EH (cell line): ENCODE measurements around the gene ZNF436.

Experiments used
- DNase-seq: peaks from one replicate; pipeline ENCODE4 v3.0.0-alpha.2; 2015; ENCODE audit warnings: low read depth

Gene ZNF436

DNA sequence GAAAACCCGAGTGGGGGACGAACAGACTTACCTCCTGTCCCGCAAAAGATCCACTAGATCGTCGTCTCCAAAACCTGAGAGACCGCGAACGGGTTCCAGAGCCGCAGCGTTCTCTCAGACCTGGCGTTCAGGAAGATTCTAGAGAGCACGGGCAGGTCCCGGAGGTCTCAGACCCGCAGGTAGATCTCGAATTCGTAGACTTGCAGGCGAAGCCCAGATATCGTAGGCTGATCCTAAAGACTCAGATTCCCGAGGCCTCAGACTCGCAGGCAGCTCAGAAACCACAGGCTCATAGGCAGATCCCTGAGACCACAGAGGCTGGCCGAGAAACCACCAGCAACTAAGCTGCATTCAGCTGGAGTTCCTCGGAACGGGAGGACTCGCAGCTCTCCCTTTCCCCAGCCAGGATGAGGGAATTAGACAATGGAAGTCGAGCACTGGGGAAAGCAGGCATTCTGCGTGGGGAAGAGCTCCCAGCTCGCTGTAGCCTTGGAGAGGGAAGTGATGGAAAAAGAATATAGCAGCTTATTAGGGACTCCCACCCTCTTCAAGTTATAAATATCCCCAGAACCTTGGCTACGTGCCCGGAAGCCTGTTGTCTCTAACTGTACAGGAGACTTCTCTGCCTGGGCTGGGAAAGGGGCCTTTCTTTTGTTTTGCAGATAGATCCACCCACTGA is at the start of gene ZNF436:
Gene ZNF436, minus strand, starts transcription at position 502 of the 679 bp plus-strand sequence. CDS start 1,831 bp downstream, outside the sequence.
- DNase-seq = peak; percentile 92

DNA sequence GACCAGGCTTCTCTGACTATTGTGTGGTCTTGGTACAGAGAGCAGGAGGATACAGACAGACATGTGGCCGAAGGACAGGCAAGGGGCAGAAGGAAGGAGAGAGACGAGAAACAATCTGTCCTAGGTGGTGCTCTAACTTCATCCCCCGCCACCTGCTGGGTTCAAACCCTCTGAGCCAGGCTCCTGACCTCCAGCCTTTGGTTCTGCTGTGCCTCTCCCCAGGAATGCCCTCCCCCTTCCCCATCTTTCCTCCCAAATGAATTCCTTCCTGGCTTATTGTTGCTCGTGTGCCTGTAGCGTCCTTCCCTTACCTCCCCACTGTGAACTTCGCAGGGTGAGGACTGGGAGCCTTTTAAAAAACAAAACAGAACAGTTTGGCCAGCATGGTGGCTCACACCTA is 49.5 kb upstream of the ZNF436 start:
- no peak for DNase-seq

- DNase-seq = peak; percentile 55
These were observed 47.9 kb upstream of the ZNF436 start for GRCh38 chr1:23417570-23417969.

DNA sequence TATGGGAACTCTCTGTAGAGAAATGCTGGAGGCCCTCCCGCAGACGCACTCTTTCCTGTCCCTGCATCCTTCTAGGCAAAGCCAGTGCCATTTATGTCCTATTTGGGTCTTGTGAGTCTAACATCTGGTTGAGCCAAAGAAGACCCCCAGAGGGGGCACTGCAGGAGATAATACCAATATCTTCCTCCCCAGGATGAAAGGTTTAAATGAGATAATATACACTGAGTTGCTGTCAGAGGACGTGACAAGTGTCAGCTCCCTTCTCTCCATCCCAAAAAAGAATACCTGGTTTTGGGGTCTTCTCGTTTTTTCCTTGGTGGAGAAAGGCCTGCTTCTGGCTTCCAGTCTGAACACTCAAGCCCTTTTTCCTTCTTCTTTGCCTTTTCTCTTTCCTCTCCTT is 47.3 kb upstream of the ZNF436 start:
- no peak for DNase-seq

GRCh38 chr1:23408797-23409290 is 39.2 kb upstream of the ZNF436 start:
- no peak for DNase-seq

GRCh38 chr1:23407016-23407630 is 37.5 kb upstream of the ZNF436 start:
- peak; percentile 21 for DNase-seq

DNA sequence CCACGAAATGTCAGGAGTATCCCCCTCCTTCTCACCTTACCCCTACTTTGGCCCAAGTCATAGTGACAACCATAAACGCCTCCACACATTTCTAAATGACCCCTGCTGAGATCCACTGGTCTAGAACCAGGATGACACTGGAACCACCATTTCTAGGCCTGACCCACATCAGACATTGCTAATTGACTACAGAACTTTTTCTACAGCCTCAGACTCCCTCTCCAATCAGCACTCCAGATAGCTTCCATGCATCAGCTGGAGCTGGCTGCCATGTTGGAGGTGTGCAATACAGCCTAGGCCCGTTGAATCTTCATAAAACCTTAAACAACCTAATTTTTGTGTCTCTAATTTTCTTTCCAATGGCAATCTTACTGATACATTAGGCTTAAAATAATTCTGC is 36.3 kb upstream of the ZNF436 start:
- DNase-seq = no peak

GRCh38 chr1:23403735-23404486 is 34.3 kb upstream of the ZNF436 start:
- DNase-seq = peak; percentile 98

DNA sequence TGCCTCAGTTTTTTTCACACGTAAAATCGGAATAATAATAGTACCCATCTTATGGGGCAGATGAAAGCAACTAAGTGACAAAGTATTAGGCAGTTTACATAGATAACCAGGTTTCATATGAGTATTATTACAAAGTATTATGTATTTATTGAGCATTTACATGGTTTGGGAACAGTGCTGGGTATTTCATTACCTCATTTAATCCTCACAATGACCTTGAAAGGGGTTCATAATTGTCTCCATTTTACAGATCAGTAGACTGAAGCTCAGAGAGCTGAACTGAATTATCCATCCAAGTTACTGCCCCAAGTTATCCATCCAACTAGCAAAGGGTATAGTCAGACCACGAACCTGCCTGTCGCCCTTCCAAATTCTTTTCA is 33.7 kb upstream of the ZNF436 start:
- DNase-seq = no peak

DNA sequence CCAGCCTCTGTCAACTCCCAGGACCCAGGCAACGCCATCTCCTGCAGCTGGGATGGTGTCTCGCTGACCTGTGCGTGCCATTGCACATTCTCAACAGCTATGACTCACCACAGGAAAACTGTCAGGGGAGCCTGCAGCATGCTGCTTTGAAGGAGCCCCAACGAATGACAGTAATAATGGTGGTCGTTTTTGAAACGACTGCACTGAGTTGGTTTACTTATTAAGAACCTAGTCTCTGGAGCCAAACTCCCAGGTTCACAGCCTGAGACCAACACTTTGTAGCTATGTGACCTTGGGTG is 33.4 kb upstream of the ZNF436 start:
- DNase-seq = peak; percentile 90

- DNase-seq = peak; percentile 16
These were observed 32.8 kb upstream of the ZNF436 start for GRCh38 chr1:23402286-23403037.

DNA sequence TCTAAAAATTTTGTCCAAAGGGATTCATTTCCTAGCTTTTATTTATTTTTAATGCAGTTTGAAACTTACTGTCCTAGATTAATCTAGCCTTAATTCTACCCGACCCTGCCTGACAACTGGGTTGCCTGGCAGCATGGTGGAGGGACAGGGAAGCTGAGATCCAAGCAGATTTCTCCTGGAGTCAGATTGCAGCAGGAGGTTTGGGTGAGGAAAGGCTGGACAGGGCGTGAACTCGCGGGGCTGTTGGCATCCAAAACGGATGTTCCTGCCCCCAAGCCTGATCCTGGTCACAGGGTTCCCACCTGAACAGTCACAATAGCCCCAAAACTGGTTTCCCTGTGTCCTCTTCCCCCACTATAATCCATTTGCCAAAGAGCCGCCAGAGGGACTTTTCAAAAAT is 31.7 kb upstream of the ZNF436 start:
- DNase-seq = no peak

DNA sequence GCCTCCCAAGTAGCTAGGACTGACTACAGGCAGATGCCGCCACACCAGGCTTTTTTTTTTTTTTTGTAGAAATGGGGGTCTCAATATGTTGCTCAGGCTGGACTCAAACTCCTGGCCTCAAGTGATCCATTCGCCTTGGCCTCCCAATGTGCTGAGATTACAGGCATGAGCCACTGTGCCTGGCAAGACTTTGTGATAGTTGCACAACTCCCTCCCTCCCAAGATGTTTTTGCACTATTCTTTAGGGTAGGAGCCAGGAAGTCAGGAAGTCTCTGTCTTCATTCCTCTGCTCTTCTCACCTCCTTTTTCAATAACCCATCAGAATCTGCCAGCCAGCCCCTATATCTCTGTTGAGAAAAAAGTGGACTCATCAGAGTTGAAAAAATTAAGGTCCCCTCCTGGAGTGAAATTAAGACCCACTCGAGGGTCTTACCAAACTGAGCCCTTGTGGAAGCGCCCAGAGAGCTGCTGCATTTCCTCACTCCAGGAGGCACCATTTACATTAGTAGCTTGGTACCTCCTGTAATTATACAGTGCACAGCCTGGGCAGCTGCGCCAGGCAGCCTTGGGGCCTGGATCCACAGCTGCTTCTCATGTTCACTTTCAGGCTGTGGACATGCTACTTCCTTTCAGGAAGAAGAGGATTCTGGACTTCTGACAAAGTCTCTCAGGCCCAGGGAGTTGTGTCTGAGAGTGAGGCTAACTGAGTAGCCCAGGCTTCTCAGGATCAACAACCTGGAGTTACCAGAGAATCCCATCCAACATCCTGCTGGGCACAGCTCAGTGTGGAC is 30.9 kb upstream of the ZNF436 start:
- peak; percentile 60 for DNase-seq

- DNase-seq = no peak
These were observed 29.6 kb upstream of the ZNF436 start for GRCh38 chr1:23399229-23399628.

DNA sequence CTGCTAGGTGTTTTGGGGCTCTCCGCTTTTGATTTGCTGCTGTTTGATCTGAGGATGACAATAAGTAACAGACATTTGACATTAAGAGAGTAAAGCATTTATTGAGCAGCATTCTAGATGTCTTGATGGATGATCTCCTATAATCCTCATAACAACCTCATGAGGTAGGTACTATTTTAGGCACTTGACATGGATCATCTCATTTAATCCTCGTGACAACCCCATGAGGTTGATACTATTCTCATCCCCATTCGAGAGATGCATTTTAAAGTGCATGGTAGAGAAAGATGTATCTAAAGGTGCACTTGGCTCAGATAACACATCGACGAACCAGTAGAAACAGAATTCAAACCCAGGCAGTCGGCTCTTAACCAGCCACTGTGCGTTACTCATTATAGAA is 28.3 kb upstream of the ZNF436 start:
- no peak for DNase-seq

- DNase-seq = no peak
These were observed 26.7 kb upstream of the ZNF436 start for GRCh38 chr1:23396380-23396779.

GRCh38 chr1:23395849-23396248 is 26.2 kb upstream of the ZNF436 start:
- DNase-seq = no peak

- no peak for DNase-seq
These were observed 25.6 kb upstream of the ZNF436 start for GRCh38 chr1:23395154-23395724.

- DNase-seq = peak; percentile 91
These were observed 25.0 kb upstream of the ZNF436 start for GRCh38 chr1:23394684-23395083.

DNA sequence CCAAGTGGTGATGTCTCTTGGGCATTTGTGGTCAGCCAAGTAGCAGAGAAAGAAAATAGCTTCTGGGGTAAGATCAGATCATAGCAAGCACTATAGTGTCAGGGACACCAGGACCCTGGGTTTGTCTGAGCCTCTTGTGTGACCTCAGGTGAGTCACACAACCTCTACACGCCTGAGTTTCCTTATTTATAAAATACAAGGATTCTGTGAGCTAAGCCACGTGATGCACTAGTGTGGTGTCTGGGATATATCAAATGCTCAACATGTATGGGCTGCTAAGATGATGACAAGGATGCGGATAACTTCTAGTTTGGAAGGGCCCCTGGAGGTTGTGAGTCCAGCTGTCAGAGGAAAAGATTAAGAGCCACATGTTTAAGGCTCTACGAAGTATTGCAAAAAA is 24.5 kb upstream of the ZNF436 start:
- DNase-seq = peak; percentile 68

GRCh38 chr1:23393706-23394105 is 24.1 kb upstream of the ZNF436 start:
- peak; percentile 81 for DNase-seq
